ENCODE data around the gene GNAI2.
"Not testable (repeated sequence)": the region's sequence is repeated elsewhere in the genome, so short reads cannot be mapped to it uniquely, and the experiment has no call there.

The GNAI2 gene

DNA sequence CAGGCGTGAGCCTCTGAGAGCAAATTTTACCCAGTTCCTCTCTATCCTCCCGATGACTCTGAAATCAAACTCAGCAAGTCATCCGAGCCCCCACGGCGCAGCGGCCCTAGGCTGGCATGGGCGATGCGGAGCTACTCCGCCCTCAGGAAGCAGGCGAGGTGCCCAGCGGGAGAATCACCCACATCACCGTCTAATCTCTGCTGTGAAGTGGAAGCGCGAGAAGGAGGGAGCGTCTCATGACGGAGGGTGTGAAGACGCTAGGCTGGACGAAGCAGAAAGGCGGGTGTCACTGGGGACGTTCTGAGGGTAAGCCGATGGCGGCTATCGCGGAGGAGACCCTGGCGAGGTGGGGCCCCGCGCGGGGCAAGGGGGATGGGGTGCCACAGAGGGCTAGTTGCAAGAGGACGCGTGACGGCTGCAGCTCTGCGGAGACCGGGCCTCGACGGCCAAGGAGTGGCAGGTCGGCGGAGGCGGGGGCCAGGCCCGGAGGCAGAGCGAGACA, 9.1 kb upstream of the GNAI2 start:
- DNase-seq (ENCODE audit: low read depth), result no peak

DNA sequence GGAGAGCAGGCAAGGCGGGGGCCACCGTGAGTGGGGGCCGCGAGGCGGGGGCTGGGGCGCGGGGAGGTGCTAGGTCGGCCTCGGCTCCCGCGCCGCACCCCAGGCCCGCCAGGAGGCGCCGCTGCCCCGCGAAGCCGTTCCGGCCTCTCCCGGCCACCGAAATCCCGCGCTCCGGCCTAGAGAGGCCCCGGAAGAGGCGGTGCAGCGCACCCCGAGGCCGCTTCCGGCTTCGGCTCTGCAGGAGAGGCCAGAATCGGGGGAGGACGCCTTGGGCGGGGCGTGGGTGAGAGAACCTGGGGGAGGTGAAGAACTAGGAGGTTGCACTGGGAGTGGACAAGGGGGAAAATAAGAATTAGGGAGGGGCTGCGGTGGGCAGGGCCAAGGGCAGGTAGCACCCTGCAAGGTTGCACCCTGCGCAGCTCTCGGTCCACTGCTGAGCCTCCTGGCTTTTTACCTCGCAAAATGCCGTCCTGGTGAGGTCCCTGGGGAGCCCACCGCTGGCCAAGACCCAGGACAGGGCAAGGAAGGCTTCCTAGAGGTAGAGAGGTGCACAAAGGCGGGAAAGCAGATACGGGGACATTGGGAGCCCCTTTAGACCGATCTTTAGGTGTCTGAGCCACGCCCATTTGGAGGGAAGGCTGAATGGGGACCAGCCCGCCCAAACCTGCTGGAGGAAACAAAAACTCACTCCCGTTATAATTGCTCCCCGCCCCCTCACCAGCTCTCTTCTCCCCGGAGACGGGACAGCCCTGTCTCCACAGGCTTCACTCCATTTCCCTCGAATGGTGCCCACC, 8.4 kb upstream of the GNAI2 start:
- DNase-seq (ENCODE audit: low read depth), result peak; percentile 86

DNA sequence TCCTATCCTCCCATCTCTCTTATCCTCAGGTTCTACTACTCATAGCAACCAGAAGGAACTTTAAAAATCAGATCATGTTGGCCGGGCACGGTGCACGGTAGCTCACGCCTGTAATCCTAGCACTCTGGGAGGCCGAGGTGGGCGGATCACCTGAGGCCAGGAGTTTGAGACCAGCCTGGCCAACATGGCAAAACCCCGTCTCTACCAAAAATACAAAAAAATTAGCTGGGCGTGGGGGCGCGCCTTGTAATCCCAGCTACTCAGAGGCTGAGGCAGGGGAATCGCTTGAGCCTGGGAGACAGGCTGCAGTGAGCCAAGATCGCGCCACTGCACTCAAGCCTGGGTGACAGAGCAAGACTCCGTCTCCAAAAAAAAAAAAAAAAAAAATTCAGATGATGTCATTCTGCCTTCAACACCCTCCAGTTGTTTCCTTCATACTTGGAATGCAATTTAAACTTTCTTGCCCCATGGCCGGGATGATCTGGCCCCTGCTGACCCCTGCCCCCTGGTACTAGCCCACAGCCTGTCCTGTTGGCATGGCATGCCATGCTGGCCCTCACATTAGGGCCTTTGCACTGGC, 7.7 kb upstream of the GNAI2 start:
- DNase-seq (ENCODE audit: low read depth), result not testable (repeated sequence)

DNA sequence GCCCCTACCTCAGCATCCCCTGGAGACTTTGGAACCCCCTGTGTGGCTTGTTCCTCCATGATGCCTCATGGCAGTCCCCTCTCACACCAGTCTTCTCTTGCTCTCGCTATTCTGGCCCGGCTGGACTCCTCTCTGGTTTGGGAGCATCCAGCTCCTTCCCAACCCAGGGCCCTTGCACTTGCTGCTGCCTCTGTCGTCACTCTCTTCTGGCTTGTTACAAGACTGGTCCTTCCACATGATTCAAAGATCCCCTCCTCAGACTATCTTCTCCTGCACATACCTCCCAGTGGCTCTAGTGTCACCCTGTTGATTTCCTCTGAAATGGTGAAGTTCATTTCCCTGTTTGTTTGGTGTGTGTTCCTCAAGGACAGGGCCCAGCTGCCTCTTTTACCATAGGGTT, 6.5 kb upstream of the GNAI2 start:
- DNase-seq (ENCODE audit: low read depth), result no peak

DNA sequence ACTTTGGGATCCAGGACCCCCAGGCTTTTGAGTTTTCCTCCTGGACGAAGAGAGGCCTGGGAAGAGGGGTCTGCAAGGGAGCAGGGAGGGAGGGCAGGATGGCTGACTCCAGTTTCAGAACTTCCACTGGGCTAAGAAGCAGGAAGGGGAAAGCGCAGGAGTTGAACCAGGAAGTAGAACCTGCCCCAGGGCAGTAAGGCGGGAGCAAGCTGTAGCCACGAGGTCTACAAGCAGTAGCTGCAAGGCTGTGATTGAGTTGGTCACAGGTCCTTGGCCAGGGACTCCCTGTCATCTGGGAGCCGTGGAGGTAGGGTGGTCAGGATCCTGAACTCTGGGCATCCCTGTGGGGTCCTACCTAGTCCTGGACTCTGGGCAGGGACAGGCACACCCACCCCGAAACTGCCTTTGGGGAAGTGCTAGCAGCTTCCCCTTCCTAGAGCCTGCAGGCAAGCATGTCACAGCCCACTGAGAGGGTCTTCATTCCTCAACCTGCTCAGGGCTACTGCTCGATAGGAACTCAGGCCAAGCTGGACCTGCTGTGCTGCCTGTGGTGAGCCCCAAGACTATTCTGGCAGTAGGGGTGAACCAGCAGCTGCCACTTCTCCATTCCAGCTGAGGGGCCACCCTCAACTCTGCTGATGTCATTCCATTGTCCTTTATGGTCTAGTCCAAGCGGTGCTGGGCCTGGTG, 5.8 kb upstream of the GNAI2 start:
- DNase-seq (ENCODE audit: low read depth), result no peak

GRCh38 chr3:50230794-50231125, 5.2 kb upstream of the GNAI2 start:
- DNase-seq (ENCODE audit: low read depth), result no peak

- DNase-seq (ENCODE audit: low read depth), result no peak
Measured at GRCh38 chr3:50231581-50231980, 4.4 kb upstream of the GNAI2 start.

- DNase-seq (ENCODE audit: low read depth), result no peak
Measured at GRCh38 chr3:50232303-50232702, 3.7 kb upstream of the GNAI2 start.

DNA sequence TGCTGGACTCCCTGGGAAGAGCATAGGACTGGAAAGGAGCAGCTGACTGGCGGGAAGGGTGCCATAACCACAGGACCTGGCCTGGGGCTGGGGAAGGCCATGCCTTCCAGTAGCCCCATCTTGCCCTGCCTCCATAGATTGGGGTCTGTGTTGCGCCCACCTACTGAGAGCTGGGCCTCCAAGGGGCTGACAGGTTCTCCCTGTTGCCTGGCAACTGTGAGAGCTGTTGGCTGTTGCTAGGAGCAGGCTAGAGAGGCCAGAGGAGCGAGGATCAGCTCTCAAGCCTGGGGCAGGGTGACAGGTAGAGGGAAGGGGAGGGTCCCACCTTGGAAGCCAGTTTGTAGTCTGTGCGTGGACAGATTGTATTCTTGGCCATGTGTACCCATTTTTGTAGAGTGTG, 2.8 kb upstream of the GNAI2 start:
- DNase-seq (ENCODE audit: low read depth), result no peak

DNA sequence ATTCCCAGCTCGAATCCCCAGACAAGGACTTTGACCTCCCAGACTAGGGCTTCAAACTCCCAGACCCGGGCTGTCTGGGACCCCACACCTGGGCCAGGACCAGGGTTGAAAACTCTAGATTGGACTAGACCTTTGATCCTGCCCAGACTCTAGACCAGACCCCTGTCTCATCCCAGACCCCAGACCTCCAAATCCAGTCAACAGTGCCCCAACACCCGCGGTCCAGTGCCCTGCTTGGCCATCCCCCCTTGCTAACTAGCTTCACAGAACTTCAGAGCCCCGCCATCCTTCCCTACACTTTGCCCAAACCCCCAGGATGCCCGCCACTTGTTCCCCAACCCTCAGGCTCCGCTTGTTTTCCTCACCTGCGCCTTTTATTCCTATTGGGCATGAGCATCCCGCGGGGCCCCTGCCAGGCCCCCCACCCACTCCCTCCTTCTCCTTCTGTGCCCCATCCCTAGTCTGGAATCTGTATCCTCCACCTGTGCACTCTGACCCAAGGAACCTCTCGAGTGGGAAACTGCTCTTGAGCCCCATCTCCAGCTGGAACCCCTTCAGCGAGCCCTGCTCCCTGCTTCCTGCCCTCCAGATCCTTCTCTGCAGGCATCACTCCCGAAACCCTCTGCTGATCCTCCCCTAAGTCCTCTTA, 604 bp downstream of the GNAI2 start:
- no peak for DNase-seq (ENCODE audit: low read depth)

GRCh38 chr3:50237133-50237651, 1.2 kb downstream of the GNAI2 start:
- no peak for DNase-seq (ENCODE audit: low read depth)

GRCh38 chr3:50237754-50238548, 1.9 kb downstream of the GNAI2 start:
- peak; percentile 76 for DNase-seq (ENCODE audit: low read depth)

DNA sequence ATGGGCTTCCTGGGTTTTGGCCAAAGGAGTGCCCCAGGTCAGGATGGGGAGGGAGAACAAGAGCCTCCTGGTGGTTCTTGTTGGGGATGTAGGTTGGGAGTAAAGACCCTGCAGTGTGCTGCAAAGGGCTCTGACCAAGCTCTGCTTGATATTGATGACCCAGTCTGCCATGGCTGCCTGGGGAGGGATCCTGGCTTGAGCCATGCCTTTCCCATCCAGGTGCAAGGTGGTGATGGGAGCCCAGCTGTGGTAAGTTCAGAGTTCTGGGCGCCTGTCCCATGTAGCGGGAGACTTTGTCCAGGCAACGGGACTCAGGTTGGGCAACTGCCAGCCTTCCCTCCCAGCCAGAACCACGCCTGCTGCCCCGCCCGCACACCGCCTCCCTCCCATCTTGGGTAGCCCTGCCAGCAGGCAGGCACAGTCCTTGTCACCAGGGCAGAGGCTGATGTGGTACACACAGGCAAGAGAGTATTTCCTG, 2.6 kb downstream of the GNAI2 start:
- no peak for DNase-seq (ENCODE audit: low read depth)

- DNase-seq (ENCODE audit: low read depth), result no peak
Measured at GRCh38 chr3:50239649-50240048, 3.6 kb downstream of the GNAI2 start.

DNA sequence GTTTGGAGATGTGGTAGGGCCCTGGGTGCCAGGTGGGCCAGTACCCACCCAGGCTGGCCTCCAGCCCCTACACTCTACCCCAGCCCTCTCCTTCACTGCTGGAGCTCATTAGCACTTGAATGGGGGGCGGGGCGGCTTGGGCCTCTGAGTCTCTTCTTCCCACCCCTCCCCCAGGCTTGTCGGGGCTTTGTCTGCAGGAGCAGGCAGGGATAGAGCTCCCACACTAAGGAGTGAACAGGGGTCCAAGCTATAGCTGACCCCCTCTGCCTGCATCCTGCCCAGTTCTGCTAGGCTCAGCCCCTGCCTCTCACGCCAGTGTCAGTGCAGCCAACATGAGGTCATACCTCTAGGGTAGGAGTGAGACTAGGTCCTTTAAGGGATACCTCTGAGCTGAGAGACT, 5.2 kb downstream of the GNAI2 start:
- DNase-seq (ENCODE audit: low read depth), result no peak

DNA sequence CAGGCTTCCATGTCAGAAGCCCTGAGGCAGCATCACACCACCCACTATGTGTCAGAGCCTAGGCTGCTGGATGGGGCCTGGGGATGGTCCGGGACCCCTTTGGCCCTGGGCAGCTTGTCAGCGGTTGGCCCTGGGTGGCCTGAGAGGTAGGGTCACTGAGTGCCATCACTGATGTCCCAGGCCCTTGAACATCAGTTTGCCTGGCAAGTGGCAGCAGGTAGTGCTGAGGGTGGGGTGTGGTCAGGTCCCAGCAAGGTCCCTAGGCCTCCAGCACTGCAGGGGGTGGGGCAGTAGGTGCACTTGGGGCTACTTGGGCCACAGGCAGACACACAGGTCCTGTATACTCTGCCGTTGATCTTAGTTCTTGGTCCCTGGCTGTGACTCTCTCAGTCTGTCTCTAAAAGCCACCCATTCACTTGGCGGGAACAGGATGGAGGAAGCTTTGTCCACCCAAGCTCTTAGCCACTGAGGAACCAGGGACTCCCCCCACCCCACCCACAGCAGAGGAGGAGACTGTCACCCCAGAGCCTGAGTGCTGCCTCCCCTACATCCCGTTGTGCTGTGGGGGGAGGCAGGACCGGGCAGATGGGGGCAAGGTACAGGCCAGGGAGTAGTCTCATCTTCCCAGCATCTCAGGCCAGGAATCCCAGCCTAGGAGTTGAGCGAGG, 5.8 kb downstream of the GNAI2 start:
- no peak for DNase-seq (ENCODE audit: low read depth)

GRCh38 chr3:50242381-50242770, 6.4 kb downstream of the GNAI2 start:
- DNase-seq (ENCODE audit: low read depth), result no peak

GRCh38 chr3:50242851-50243542, 7.0 kb downstream of the GNAI2 start:
- no peak for DNase-seq (ENCODE audit: low read depth)

DNA sequence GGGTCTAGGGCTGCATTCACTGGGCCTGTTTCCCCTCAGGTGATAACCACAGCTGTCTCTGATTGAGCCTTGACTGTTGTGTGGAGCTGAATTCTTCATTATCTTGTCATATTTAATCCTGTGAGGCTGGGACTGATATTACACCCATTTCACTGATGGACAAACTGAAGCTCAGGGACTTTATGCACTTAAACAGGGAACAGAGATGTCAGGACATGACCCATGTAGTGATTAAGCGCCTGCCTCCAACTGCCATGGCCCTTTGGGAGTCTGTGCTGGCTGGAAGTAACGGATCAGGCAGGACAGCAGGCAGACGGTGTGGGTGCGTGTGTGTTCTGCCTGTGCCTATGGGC, 7.5 kb downstream of the GNAI2 start:
- no peak for DNase-seq (ENCODE audit: low read depth)

GRCh38 chr3:50244813-50245212, 8.8 kb downstream of the GNAI2 start:
- not testable (repeated sequence) for DNase-seq (ENCODE audit: low read depth)

Measured in activated T-cell treated with anti-CD3 and anti-CD28 coated beads for 1 hour (primary cell).